ENCODE data around the gene PTMA. TPM values are rescaled to one million over a fixed set of nuclear protein-coding genes. Genes with fewer than 3 reads are reported as not detected.

PTMA gene
- total RNA-seq, 4 donors from 2014 or later, result 631 to 1,160 (median 1,099) TPM

GRCh38 chr2:231751042-231751815, 42.9 kb downstream of the PTMA start:
- H3K27ac ChIP-seq, result no peak overlapping the region
- TF ChIP-seq CTCF (IDR thresholded peaks at IDR 0.05), result no peak
- TF ChIP-seq POLR2A (IDR thresholded peaks at IDR 0.05), result no peak
- H3K4me1 ChIP-seq, result no peaks in the 10 kb centered on the region
- H3K27me3 ChIP-seq, result no peaks in the 10 kb centered on the region
- no peak for DNase-seq
- 86 to 87% methylated on average over 4 of the region's 4 CpGs for WGBS, 2 donors
- H3K9me3 ChIP-seq, result no peaks in the 10 kb centered on the region
- H3K36me3 ChIP-seq, result no peaks in the 10 kb centered on the region
- intact Hi-C loops (cut with DNase I), result no loop called here
- H3K4me3 ChIP-seq (replicated peaks in 1 of 3), result no peak overlapping the region

GRCh38 chr2:231752061-231752460, 43.7 kb downstream of the PTMA start:
- Histone ChIP-seq H3K9me3 (no peaks in the 10 kb centered on the region), H3K36me3 (no peaks in the 10 kb centered on the region), H3K4me1 (no peaks in the 10 kb centered on the region), H3K27me3 (no peaks in the 10 kb centered on the region), H3K27ac (no peak overlapping the region), H3K4me3 (replicated peaks in 1 of 3) (no peak overlapping the region)
- no peak for DNase-seq
- 96% methylated on average over 2 of the region's 2 CpGs for WGBS, 2 donors
- no peak for TF ChIP-seq POLR2A (IDR thresholded peaks at IDR 0.05)
- intact Hi-C loops (cut with DNase I), result no loop called here

GRCh38 chr2:231761735-231762134, 53.4 kb downstream of the PTMA start:
- no peaks in the 10 kb centered on the region for H3K4me1 ChIP-seq
- H3K4me3 ChIP-seq (replicated peaks in 1 of 3), result no peak overlapping the region
- DNase-seq, result no peak
- H3K9me3 ChIP-seq, result no peaks in the 10 kb centered on the region
- H3K27ac ChIP-seq, result no peak overlapping the region
- intact Hi-C loops (cut with DNase I), result no loop called here
- WGBS, 2 donors, result 91 to 97% methylated on average over 2 of the region's 2 CpGs
- H3K27me3 ChIP-seq, result no peaks in the 10 kb centered on the region
- no peaks in the 10 kb centered on the region for H3K36me3 ChIP-seq
- TF ChIP-seq POLR2A (IDR thresholded peaks at IDR 0.05), result no peak
- no peak for TF ChIP-seq CTCF (IDR thresholded peaks at IDR 0.05)

Small RNAs within 50 kb of the gene (small RNA-seq; reads per million reads assigned to genes)
- not detected for gene RF00015

Other genes with a start within 250 kb of the PTMA start
- 100 to 1,000 TPM in 2 of 4 donors, 10 to 100 TPM in 2; 83.9 to 126 (median 97.0) TPM for gene NCL, start 244.0 kb upstream of the PTMA start, total RNA-seq
- gene NMUR1, start 178.1 kb upstream of the PTMA start, total RNA-seq, result under 1 TPM in 3 of 4 donors, not detected in 1; 0.11 to 0.73 (median 0.67) TPM
- under 1 TPM in 1 of 4 donors, not detected in 3; 0.54 TPM for gene TEX44, start 115.7 kb upstream of the PTMA start, total RNA-seq
- 10 to 100 TPM; 19.8 to 46.1 (median 28.5) TPM for gene PDE6D, start 72.8 kb downstream of the PTMA start, total RNA-seq
- gene COPS7B, start 77.9 kb downstream of the PTMA start, total RNA-seq, result 10 to 100 TPM; 28.8 to 45.1 (median 37.1) TPM
- not detected for gene NPPC, start 217.9 kb downstream of the PTMA start, total RNA-seq

Measured in thyroid gland (tissue), 4 donors.